Measurements from ENCODE around the gene RPS23.

RPS23 gene

GRCh38 chr5:82277987-82278710 lies at the start of gene RPS23:
RPS23 (minus strand) TSS chr5:82278354; CDS start chr5:82278323, 31 bp downstream.
- DNase-seq (ENCODE audit: low spot score): peak; percentile 94
- TF ChIP-seq CTCF (conservative IDR thresholded peaks at IDR 0.05; ENCODE audit: low read depth): no peak
- CTCF ChIA-PET: interaction anchor here (0.6 kb wide), 1 partner anchor 14 kb away, joined by 3 read pairs; no protein-coding TSS in a partner anchor
- peak within 1 kb of the TSS; percentile 83 for H3K27ac ChIP-seq
- POLR2A ChIA-PET (ENCODE audit: low non-redundant PET): interaction anchor here (0.5 to 1.0 kb wide), 2 partner anchors 16 to 884 kb away, joined by 3 read pairs; no protein-coding TSS in a partner anchor

- CTCF ChIA-PET: interaction anchor here (0.6 kb wide), 1 partner anchor 425 kb away, joined by 3 read pairs; no protein-coding TSS in a partner anchor
- no peak for TF ChIP-seq CTCF (conservative IDR thresholded peaks at IDR 0.05; ENCODE audit: low read depth)
These were observed 49.8 kb upstream of the RPS23 start for GRCh38 chr5:82327941-82328340.

GRCh38 chr5:82325996-82326395 lies 47.8 kb upstream of the RPS23 start:
- H3K27ac ChIP-seq: no peak overlapping the region
- ChIA-PET POLR2A (ENCODE audit: low non-redundant PET) (no interaction called here), CTCF (interaction anchor here (1.1 kb wide), 1 partner anchor 14 kb away, joined by 4 read pairs; no protein-coding TSS in a partner anchor)
- TF ChIP-seq CTCF (conservative IDR thresholded peaks at IDR 0.05; ENCODE audit: low read depth): no peak
- DNase-seq (ENCODE audit: low spot score): no peak

More at GRCh38 chr5:82327941-82328340, 49.8 kb upstream of the RPS23 start:
- no peak for DNase-seq (ENCODE audit: low spot score)
- POLR2A ChIA-PET (ENCODE audit: low non-redundant PET): no interaction called here
- H3K27ac ChIP-seq: no peak overlapping the region

GRCh38 chr5:82325155-82325554 lies 47.0 kb upstream of the RPS23 start:
- ChIA-PET POLR2A (ENCODE audit: low non-redundant PET) (no interaction called here), CTCF (interaction anchor here (0.6 to 1.1 kb wide), 2 partner anchors 13 to 314 kb away, joined by 4 to 6 read pairs; no protein-coding TSS in a partner anchor)
- no peak for DNase-seq (ENCODE audit: low spot score)
- H3K27ac ChIP-seq: no peak overlapping the region
- TF ChIP-seq CTCF (conservative IDR thresholded peaks at IDR 0.05; ENCODE audit: low read depth): no peak

- DNase-seq (ENCODE audit: low spot score): no peak
- TF ChIP-seq CTCF (conservative IDR thresholded peaks at IDR 0.05; ENCODE audit: low read depth): no peak
- H3K27ac ChIP-seq: no peak overlapping the region
- CTCF ChIA-PET: no interaction called here
- POLR2A ChIA-PET (ENCODE audit: low non-redundant PET): no interaction called here
These were observed 42.8 kb upstream of the RPS23 start for GRCh38 chr5:82320966-82321365.

- POLR2A ChIA-PET (ENCODE audit: low non-redundant PET): no interaction called here
- H3K27ac ChIP-seq: no peak overlapping the region
- CTCF ChIA-PET: interaction anchor here (0.9 kb wide), 1 partner anchor 8 kb away, joined by 3 read pairs; no protein-coding TSS in a partner anchor
- TF ChIP-seq CTCF (conservative IDR thresholded peaks at IDR 0.05; ENCODE audit: low read depth): no peak
- no peak for DNase-seq (ENCODE audit: low spot score)
These were observed 41.7 kb upstream of the RPS23 start for GRCh38 chr5:82319651-82320376.
